Psoas muscle (tissue), 8 donors: Measurements from ENCODE around the gene SKA2. TPM values are rescaled to one million over a fixed set of nuclear protein-coding genes. Genes with fewer than 3 reads are reported as not detected.

Experiments
- ATAC-seq, 4 donors: fragments of 200-7000 bp; cut with Tn5 transposase; one replicate each; pipeline ENCODE4 v1.9.1; 2020; ENCODE audit warnings: moderate library complexity in 3 of 4, mild to moderate bottlenecking in 2 of 4
- DNase-seq, 2 donors: peaks; one replicate each; pipeline ENCODE4 v3.0.0-alpha.2; 2020
- H3K27ac ChIP-seq: fragments of 200-600 bp; one replicate; pipeline ENCODE4 v1.8.0; 2022
- H3K27me3 ChIP-seq, 3 donors: fragments of 200-600 bp in 1 of 3; one replicate each; pipeline versions ENCODE4 v1.6.1 to v1.8.0; 2013 to 2022; ENCODE audit warnings: low read length in 2 of 3, mild to moderate bottlenecking in 2 of 3, moderate library complexity in 1 of 3; ENCODE audit not compliant: insufficient read depth in 3 of 3
- H3K36me3 ChIP-seq, 2 donors: fragments of 200-600 bp in 1 of 2; one replicate each; pipeline versions ENCODE4 v1.6.1 to v1.8.0; 2013 to 2022; ENCODE audit warnings: low read depth in 1 of 2, mild to moderate bottlenecking in 1 of 2, moderate library complexity in 1 of 2; ENCODE audit not compliant: insufficient read depth in 1 of 2
- H3K4me1 ChIP-seq: fragments of 200-600 bp; one replicate; pipeline ENCODE4 v1.8.0; 2022
- H3K4me3 ChIP-seq: fragments of 200-600 bp; one replicate; pipeline ENCODE4 v1.8.0; 2022; ENCODE audit warnings: mild to moderate bottlenecking
- H3K9me3 ChIP-seq: fragments of 200-600 bp; one replicate; pipeline ENCODE4 v1.8.0; 2022
- CTCF ChIP-seq: fragments of 200-600 bp; IDR thresholded peaks from one replicate; pipeline ENCODE4 v1.8.0; 2022; ENCODE audit warnings: antibody characterized with exemption
- WGBS, 3 donors: extraction: QIAGEN DNeasy Blood & Tissue Kit; methylation state at CpG; one replicate each; pipeline versions ENCODE4 v1.1.6 to v1.1.7; 2013; 5-methylcytosine and 5-hydroxymethylcytosine counted together
- intact Hi-C, 2 donors: fragments of 100-400 bp; cut with DNase I; formaldehyde crosslinking; loops; one replicate each; pipeline versions ENCODE4 v1.11.0 to v1.14.2; 2022
- polyA plus RNA-seq, 3 donors: library from polyadenylated mRNA; stranded (reverse); fragments of 200-250 nt; gene quantifications; one replicate each; pipeline ENCODE4 v1.2.3, GENCODE V29; 2013
- total RNA-seq, 4 donors: library from RNA; stranded (reverse); fragmentation: NEBNext Ultra II Directional in 2 of 4; extraction: Animal tissue kit (Norgen Biotek cat#: 25700) in 2 of 4; gene quantifications; one replicate each; pipeline versions ENCODE4 v1.2.1 to v1.2.4, GENCODE V29; 2021 to 2023
- donor health status: healthy with polysubstance abuse.
- donor health status: DM: no; HTN: no; CAD: no; lungs with moderate emphysema.
- donor health status: Bipolar disorder and iron deficiency.
- donor health status: healthy.
- donor health status: DM: yes; HTN: yes; CAD: no.
- donor health status: DM: no; HTN: no; CAD: no.
- donor health status: DM: no; HTN: no; CAD: no.
- donor health status: DM: yes; HTN: yes; CAD: no.

SKA2 gene
- total and polyA plus RNA-seq, 7 donors, result 7.2 to 17.1 (median 11.3) TPM

GRCh38 chr17:59178266-59178985 is 23.4 kb upstream of the SKA2 start:
- H3K27me3 ChIP-seq, result no peaks in the 10 kb centered on the region
- 74 to 78% (median 76%) methylated on average over 7 of the region's 7 CpGs for WGBS, 3 donors
- H3K36me3 ChIP-seq, result no peaks in the 10 kb centered on the region
- H3K4me3 ChIP-seq, result no peak overlapping the region
- ATAC-seq (no peak), DNase-seq (no peak)
- H3K27ac ChIP-seq, result no peak overlapping the region
- intact Hi-C loops, result no loop called here
- no peaks in the 10 kb centered on the region for H3K9me3 ChIP-seq
- no peak for TF ChIP-seq CTCF
- no peaks in the 10 kb centered on the region for H3K4me1 ChIP-seq

GRCh38 chr17:59175076-59175475 is 20.1 kb upstream of the SKA2 start:
- intact Hi-C loops, result no loop called here
- H3K4me1 ChIP-seq, result no peaks in the 10 kb centered on the region
- no peak overlapping the region for H3K4me3 ChIP-seq
- ATAC-seq (no peak), DNase-seq (no peak)
- no peak for TF ChIP-seq CTCF
- no peaks in the 10 kb centered on the region for H3K9me3 ChIP-seq
- WGBS, 3 donors, result 93 to 98% (median 94%) methylated on average over 7 of the region's 7 CpGs
- H3K36me3 ChIP-seq, result no peaks in the 10 kb centered on the region
- no peak overlapping the region for H3K27ac ChIP-seq
- no peaks in the 10 kb centered on the region for H3K27me3 ChIP-seq

- no peaks in the 10 kb centered on the region for H3K9me3 ChIP-seq
- DNase-seq (no peak), ATAC-seq (no peak)
- H3K27ac ChIP-seq, result no peak overlapping the region
- no peaks in the 10 kb centered on the region for H3K4me1 ChIP-seq
- H3K27me3 ChIP-seq, result no peaks in the 10 kb centered on the region
- no peak overlapping the region for H3K4me3 ChIP-seq
- 96 to 98% (median 98%) methylated on average over 11 of the region's 11 CpGs for WGBS, 3 donors
- intact Hi-C loops, result no loop called here
- H3K36me3 ChIP-seq, result no peaks in the 10 kb centered on the region
- no peak for TF ChIP-seq CTCF
Observed at GRCh38 chr17:59174671-59175070, 19.7 kb upstream of the SKA2 start.

GRCh38 chr17:59172436-59173004 is 17.5 kb upstream of the SKA2 start:
- 95 to 98% (median 98%) methylated on average over 24 to 33 of the region's 33 CpGs for WGBS, 3 donors
- Histone ChIP-seq H3K36me3 (no peaks in the 10 kb centered on the region), H3K4me3 (no peak overlapping the region), H3K9me3 (no peaks in the 10 kb centered on the region), H3K4me1 (no peaks in the 10 kb centered on the region), H3K27me3 (no peaks in the 10 kb centered on the region), H3K27ac (no peak overlapping the region)
- no peak for DNase-seq
- ATAC-seq, result no peak
- intact Hi-C loops, result no loop called here
- no peak for TF ChIP-seq CTCF
